Endothelial cell (in vitro differentiated cells): ENCODE data around the gene C22orf15. TPM values are rescaled to one million over a fixed set of nuclear protein-coding genes. Genes with fewer than 3 reads are reported as not detected.
A peak's percentile ranks its signal among the peaks of the same experiment; 100 is the strongest.

ENCODE experiments used
- DNase-seq: peaks from one replicate; pipeline ENCODE4 v3.0.0; 2021; ENCODE audit warnings: low spot score
- H3K27ac Mint-ChIP-seq: one replicate; pipeline ENCODE4 v1.8.0; 2021; ENCODE audit warnings: mixed read lengths, inconsistent platforms; ENCODE audit not compliant: unreplicated experiment
- H3K27me3 Mint-ChIP-seq: one replicate; pipeline ENCODE4 v1.8.0; 2021; ENCODE audit warnings: mild to moderate bottlenecking, moderate library complexity, mixed read lengths, inconsistent platforms; ENCODE audit not compliant: unreplicated experiment
- H3K36me3 Mint-ChIP-seq: one replicate; pipeline ENCODE4 v1.8.0; 2021; ENCODE audit warnings: mild to moderate bottlenecking, low read depth, mixed read lengths, inconsistent platforms; ENCODE audit not compliant: unreplicated experiment
- H3K4me1 Mint-ChIP-seq: one replicate; pipeline ENCODE4 v1.8.0; 2021; ENCODE audit warnings: mild to moderate bottlenecking, mixed read lengths, inconsistent platforms; ENCODE audit not compliant: unreplicated experiment
- H3K4me3 Mint-ChIP-seq: one replicate; pipeline ENCODE4 v1.8.0; 2021; ENCODE audit warnings: mild to moderate bottlenecking, mixed read lengths, inconsistent platforms; ENCODE audit not compliant: unreplicated experiment
- H3K9me3 Mint-ChIP-seq: one replicate; pipeline ENCODE4 v1.8.0; 2021; ENCODE audit warnings: mixed read lengths, inconsistent platforms; ENCODE audit not compliant: unreplicated experiment
- total RNA-seq: library from RNA; stranded (reverse); fragmentation: NEBNext Ultra II Directional; extraction: Animal tissue kit (Norgen Biotek cat#: 25700); gene quantifications from one replicate; pipeline ENCODE4 v1.2.1, GENCODE V29; 2021; ENCODE audit not compliant: unreplicated experiment
- TF ChIP-seq, protein P1 (sequence below): fragments of 200-600 bp; sonication (generic); IDR thresholded peaks from one replicate; pipeline ENCODE4 v1.5.0; 2021; ENCODE audit warnings: antibody characterized with exemption; ENCODE audit not compliant: unreplicated experiment

Gene C22orf15
- total RNA-seq, 1 donor from 2014 or later = 2.0 TPM

DNA sequence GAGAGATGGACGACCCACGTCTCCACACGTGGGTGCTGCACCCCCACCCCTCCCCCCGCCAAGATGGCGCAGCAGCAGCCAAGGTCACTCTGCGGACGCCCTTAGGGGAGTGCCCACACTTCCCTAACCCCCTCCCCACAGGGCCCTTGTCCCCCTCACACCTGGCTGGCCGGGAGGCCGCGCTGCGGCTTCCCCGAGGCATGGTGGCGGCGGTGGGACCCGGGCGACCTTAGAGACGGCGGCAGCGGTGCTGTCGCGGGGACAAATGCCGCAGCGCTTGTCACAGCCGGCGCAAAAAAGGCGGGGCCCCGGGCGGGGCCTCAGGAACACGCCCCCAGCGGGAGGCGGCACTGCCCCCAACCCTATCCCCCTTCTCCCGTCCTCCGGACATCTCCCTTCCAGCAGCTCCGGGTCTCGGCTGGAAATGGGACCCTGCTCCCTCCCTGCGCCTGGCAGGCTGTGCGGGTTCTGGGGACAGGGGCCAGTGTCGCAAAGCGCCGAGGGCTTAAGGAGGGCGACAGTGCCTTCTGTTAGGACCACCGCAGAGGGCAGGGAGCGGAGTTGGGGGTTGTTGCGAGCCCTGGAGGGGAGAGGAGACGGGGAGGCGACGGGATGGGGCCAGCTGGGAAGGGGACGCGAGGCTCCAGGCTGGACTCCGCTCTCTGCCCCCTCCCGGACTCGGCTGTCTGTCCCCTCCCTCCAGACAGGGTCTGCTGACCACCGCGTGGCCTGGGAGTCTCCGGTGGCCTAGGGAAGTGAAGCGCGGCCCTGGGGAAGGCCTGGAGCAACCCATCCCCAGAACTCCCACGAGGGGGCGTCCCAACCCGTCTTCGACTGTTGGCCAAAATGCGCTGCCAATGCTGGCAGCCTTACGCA is 5.1 kb downstream of the C22orf15 start, which contains the start of gene CHCHD10:
Gene CHCHD10, minus strand, starts transcription at position 300 of the 876 bp plus-strand sequence. Its CDS starts 98 bp downstream, at position 202.
- DNase-seq = peak; percentile 94
- TF ChIP-seq, protein P1, sequence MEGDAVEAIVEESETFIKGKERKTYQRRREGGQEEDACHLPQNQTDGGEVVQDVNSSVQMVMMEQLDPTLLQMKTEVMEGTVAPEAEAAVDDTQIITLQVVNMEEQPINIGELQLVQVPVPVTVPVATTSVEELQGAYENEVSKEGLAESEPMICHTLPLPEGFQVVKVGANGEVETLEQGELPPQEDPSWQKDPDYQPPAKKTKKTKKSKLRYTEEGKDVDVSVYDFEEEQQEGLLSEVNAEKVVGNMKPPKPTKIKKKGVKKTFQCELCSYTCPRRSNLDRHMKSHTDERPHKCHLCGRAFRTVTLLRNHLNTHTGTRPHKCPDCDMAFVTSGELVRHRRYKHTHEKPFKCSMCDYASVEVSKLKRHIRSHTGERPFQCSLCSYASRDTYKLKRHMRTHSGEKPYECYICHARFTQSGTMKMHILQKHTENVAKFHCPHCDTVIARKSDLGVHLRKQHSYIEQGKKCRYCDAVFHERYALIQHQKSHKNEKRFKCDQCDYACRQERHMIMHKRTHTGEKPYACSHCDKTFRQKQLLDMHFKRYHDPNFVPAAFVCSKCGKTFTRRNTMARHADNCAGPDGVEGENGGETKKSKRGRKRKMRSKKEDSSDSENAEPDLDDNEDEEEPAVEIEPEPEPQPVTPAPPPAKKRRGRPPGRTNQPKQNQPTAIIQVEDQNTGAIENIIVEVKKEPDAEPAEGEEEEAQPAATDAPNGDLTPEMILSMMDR = peak; percentile 85
- no peak within 1 kb of the TSS for H3K27ac Mint-ChIP-seq

DNA sequence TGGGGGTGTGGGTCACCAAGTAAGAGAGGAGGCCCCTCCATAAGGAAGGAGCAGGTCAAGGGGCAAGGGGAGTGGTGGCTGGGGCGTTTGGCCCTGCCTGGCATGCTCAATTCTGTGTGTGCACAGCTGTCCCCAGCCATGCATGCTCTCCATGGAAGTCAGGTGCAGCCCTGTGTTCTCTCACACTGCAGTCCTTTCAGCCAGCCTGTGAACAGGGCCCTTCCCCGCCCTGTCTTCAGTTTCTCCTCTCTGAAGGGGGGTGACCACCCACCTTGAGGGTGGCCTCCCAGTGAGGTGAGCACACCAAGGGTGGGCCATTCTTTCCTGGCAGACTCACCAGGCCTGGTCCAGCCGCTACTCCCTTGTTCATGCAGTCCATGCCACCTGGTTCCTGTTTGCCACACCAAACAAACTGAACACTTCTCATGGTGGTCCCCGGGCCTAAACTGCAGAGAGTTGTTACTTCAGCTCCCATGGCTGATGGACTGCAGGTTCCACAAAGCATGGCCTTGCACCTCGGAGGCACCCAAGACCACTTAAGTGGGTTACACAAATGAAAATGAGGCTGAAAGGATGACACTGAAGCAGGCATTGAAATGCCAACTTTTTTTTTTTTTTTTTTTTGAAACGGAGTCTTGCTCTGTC is 6.7 kb downstream of the C22orf15 start:
- Mint-ChIP-seq H3K4me1 (peaks cover 8% of the 10 kb centered on the region), H3K4me3 (no peak overlapping the region), H3K27ac (no peak overlapping the region), H3K9me3 (no peaks in the 10 kb centered on the region), H3K27me3 (peaks cover 7% of the 10 kb centered on the region), H3K36me3 (peaks cover 1% of the 10 kb centered on the region)
- no peak for DNase-seq
- TF ChIP-seq, protein P1 = no peak

More for the DNA sequence above, 5.1 kb downstream of the C22orf15 start, which contains the start of gene CHCHD10:
- Mint-ChIP-seq H3K27me3 (no peaks in the 10 kb centered on the region), H3K4me1 (peaks cover 10% of the 10 kb centered on the region), H3K9me3 (no peaks in the 10 kb centered on the region), H3K36me3 (no peaks in the 10 kb centered on the region), H3K4me3 (peak within 1 kb of the TSS; percentile 85)

DNA sequence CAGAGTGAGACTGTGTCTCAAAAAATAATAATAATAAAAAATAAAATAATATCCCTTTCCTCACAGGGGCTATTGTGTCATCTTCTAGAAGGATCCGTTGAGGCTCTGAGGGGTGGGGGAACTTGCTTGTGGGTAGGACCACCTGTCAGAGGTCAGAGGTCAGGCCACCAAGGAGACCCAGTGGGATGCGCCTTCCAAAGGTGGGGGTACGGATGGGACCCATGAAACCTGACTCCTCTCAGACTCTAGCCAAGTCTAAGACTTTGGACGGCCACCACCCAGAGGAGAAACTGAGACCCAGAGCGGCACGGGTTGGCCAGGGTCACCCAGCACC is 9.5 kb downstream of the C22orf15 start:
- H3K27ac Mint-ChIP-seq = peak overlapping the region; percentile 57
- H3K4me3 Mint-ChIP-seq = peak overlapping the region; percentile 79
- no peaks in the 10 kb centered on the region for H3K9me3 Mint-ChIP-seq
- TF ChIP-seq, protein P1 = no peak
- no peak for DNase-seq
- H3K4me1 Mint-ChIP-seq = peaks cover 8% of the 10 kb centered on the region
- H3K36me3 Mint-ChIP-seq = peaks cover 5% of the 10 kb centered on the region
- peaks cover 9% of the 10 kb centered on the region for H3K27me3 Mint-ChIP-seq

DNA sequence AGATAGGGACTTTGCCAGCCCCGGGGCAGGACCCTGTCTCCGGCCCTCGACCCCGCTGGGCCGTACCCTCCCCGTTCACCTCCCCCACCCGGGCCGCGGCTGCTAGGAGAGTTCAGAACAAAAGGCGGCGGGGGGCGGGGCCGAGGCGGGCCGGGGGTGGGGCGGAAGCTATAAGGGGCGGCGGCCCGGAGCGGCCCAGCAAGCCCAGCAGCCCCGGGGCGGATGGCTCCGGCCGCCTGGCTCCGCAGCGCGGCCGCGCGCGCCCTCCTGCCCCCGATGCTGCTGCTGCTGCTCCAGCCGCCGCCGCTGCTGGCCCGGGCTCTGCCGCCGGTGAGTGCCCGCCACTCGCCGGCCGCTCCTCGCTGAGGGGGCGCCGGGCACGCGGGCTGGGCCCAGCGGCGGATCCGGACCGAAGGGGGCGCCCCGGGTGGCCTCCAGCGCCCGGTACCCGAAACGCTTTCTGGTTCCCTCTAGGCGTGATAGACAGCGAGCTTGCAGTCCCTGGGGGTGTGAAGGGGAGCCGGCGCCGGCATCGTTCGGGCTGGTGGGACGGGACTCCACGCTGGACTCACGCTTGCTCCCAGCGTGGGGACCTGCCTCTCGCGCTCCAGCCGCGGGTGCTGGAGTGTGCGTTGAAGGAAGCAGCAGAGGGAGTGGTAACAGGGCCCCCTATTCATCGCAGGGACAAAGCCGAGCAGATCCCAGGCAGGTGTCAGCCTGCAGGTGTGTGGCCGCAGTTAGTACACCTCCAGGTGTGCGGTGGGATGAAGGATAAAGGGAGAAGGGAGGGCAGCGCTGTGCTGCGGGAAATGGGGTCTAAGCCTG is 10.1 kb downstream of the C22orf15 start, which contains the start of gene MMP11:
Gene MMP11, plus strand, starts transcription at position 201 of the 825 bp plus-strand sequence. Its CDS starts 22 bp downstream, at position 223.
- Mint-ChIP-seq H3K27ac (peak within 1 kb of the TSS; percentile 57), H3K4me1 (peaks cover 8% of the 10 kb centered on the region), H3K4me3 (peak within 1 kb of the TSS; percentile 79), H3K36me3 (peaks cover 5% of the 10 kb centered on the region), H3K27me3 (peaks cover 9% of the 10 kb centered on the region), H3K9me3 (no peaks in the 10 kb centered on the region)
- DNase-seq = peak; percentile 52
- TF ChIP-seq, protein P1 = no peak
